Gastroesophageal sphincter (tissue), 4 donors: ENCODE results near the gene F2RL3. TPM values are rescaled to one million over a fixed set of nuclear protein-coding genes. Genes with fewer than 3 reads are reported as not detected.
A peak's percentile ranks its signal among the peaks of the same experiment; 100 is the strongest.

Experiments used
- ATAC-seq: fragments of 150-250 bp; one replicate; pipeline ENCODE4 v1.9.1; 2016; ENCODE audit warnings: mild to moderate bottlenecking, moderate library complexity
- H3K27ac ChIP-seq, 4 donors: fragments of 200-600 bp; sonication (generic) in 3 of 4; 1 replicate in 3 of 4; 2 replicates in 1 of 4; pipeline ENCODE4 v1.5.1; 2016 to 2019
- H3K27me3 ChIP-seq: fragments of 200-600 bp; sonication (generic); one replicate; pipeline ENCODE4 v1.5.1; 2019
- H3K36me3 ChIP-seq, 2 donors: fragments of 200-600 bp; sonication (generic); one replicate each; pipeline ENCODE4 v1.5.1; 2019; ENCODE audit warnings: control low read depth in 1 of 2
- H3K4me1 ChIP-seq, 3 donors: fragments of 200-600 bp; sonication (generic); 1 replicate in 2 of 3; 2 replicates in 1 of 3; pipeline ENCODE4 v1.5.1; 2016 to 2019; ENCODE audit warnings: control low read depth in 2 of 3
- H3K4me3 ChIP-seq, 2 donors: fragments of 200-600 bp; sonication (generic); one replicate each; pipeline ENCODE4 v1.5.1; 2019; ENCODE audit warnings: mild to moderate bottlenecking in 1 of 2, moderate library complexity in 1 of 2
- H3K9me3 ChIP-seq, 3 donors: fragments of 200-600 bp; sonication (generic); one replicate each; pipeline ENCODE4 v1.5.1; 2017 to 2019; ENCODE audit warnings: control low read depth in 2 of 3
- CTCF ChIP-seq, 4 experiments: fragments of 200-600 bp in 2 of 4; fragments of 450-650 bp in 2 of 4; sonication (generic) in 1 of 4; IDR thresholded peaks; one replicate each; pipeline ENCODE4 v1.5.1; 2017 to 2019; ENCODE audit warnings: antibody characterized with exemption in 4 of 4, mild to moderate bottlenecking in 2 of 4, moderate library complexity in 2 of 4
- EP300 ChIP-seq: sonication (generic); formaldehyde crosslinking; IDR thresholded peaks from one replicate; pipeline ENCODE4 v1.6.1; 2017; ENCODE audit warnings: antibody characterized with exemption, mild to moderate bottlenecking
- POLR2A ChIP-seq, 2 donors: fragments of 450-650 bp; IDR thresholded peaks; one replicate each; pipeline ENCODE4 v1.6.1; 2017; ENCODE audit warnings: antibody characterized with exemption in 2 of 2, mild to moderate bottlenecking in 2 of 2, moderate library complexity in 1 of 2
- POLR2AphosphoS5 ChIP-seq: sonication (generic); formaldehyde crosslinking; IDR thresholded peaks from one replicate; pipeline ENCODE4 v1.6.1; 2017; ENCODE audit warnings: antibody characterized with exemption
- WGBS, 2 donors: methylation state at CpG; one replicate each; pipeline ENCODE4 v1.1.5; 2018; ENCODE audit warnings: low coverage in 1 of 2; 5-methylcytosine and 5-hydroxymethylcytosine counted together
- total RNA-seq, 4 donors: library from RNA; depleted of rRNA; stranded (reverse); fragments of >200 nt; gene quantifications; one replicate each; pipeline ENCODE4 v1.1.0, GENCODE V29; 2016

F2RL3 gene
- total RNA-seq, 4 donors from 2014 or later: 2.3 to 5.1 (median 2.7) TPM

GRCh38 chr19:16885166-16885565 lies 3.6 kb upstream of the F2RL3 start:
- Histone ChIP-seq H3K27me3 (peaks cover 41% of the 10 kb centered on the region), H3K4me1 (peaks cover 0 to 16% (median 0%) of the 10 kb centered on the region in 3 donors), H3K4me3 (no peak overlapping the region), H3K27ac (peak overlapping the region in 1 of 4 donors; percentile 71), H3K36me3 (peaks cover 0 to 9% of the 10 kb centered on the region in 2 donors), H3K9me3 (peaks cover 0 to 24% (median 0%) of the 10 kb centered on the region in 3 donors)
- no peak for TF ChIP-seq POLR2AphosphoS5
- no peak for TF ChIP-seq POLR2A (IDR thresholded peaks at IDR 0.05)
- TF ChIP-seq CTCF (IDR thresholded peaks at IDR 0.05): no peak
- TF ChIP-seq EP300: no peak
- WGBS, 2 donors: 21% methylated on average over 3 of the region's 5 CpGs; no CpG with 5 or more reads in 1 of the 2 donors
- no peak for ATAC-seq

GRCh38 chr19:16886305-16886880 lies 2.4 kb upstream of the F2RL3 start:
- TF ChIP-seq POLR2A (IDR thresholded peaks at IDR 0.05) (no peak), POLR2AphosphoS5 (peak; percentile 56)
- no peaks in the 10 kb centered on the region for H3K36me3 ChIP-seq
- H3K4me1 ChIP-seq: peaks cover 0 to 16% (median 0%) of the 10 kb centered on the region in 3 donors
- H3K27ac ChIP-seq: peak overlapping the region in 2 of 4 donors; percentile 60 to 71
- WGBS, 2 donors: 67 to 73% methylated on average over 3 to 18 of the region's 20 CpGs
- peaks cover 0 to 19% (median 0%) of the 10 kb centered on the region in 3 donors for H3K9me3 ChIP-seq
- ATAC-seq: peak; percentile 72
- no peak overlapping the region for H3K4me3 ChIP-seq
- peaks cover 41% of the 10 kb centered on the region for H3K27me3 ChIP-seq

GRCh38 chr19:16887353-16888265 lies 1.2 kb upstream of the F2RL3 start:
- no peak for ATAC-seq
- H3K9me3 ChIP-seq: peaks cover 0 to 6% (median 0%) of the 10 kb centered on the region in 3 donors
- H3K27ac ChIP-seq: peak overlapping the region in 3 of 4 donors; percentile 25 to 69 (median 51)
- no peak overlapping the region for H3K4me3 ChIP-seq
- WGBS, 2 donors: 75 to 88% methylated on average over 3 to 5 of the region's 17 CpGs
- H3K4me1 ChIP-seq: peaks cover 0 to 16% (median 0%) of the 10 kb centered on the region in 3 donors
- TF ChIP-seq EP300: no peak
- no peak for TF ChIP-seq POLR2A (IDR thresholded peaks at IDR 0.05)
- TF ChIP-seq POLR2AphosphoS5: no peak
- no peak for TF ChIP-seq CTCF (IDR thresholded peaks at IDR 0.05)
- H3K36me3 ChIP-seq: no peaks in the 10 kb centered on the region
- H3K27me3 ChIP-seq: peaks cover 41% of the 10 kb centered on the region

GRCh38 chr19:16889366-16889882 lies 625 bp downstream of the F2RL3 start:
- Histone ChIP-seq H3K4me3 (peak overlapping the region in 1 of 2 donors; percentile 38), H3K4me1 (peaks cover 0 to 21% (median 0%) of the 10 kb centered on the region in 3 donors), H3K36me3 (no peaks in the 10 kb centered on the region), H3K27me3 (peaks cover 41% of the 10 kb centered on the region), H3K9me3 (no peaks in the 10 kb centered on the region), H3K27ac (peak overlapping the region in 2 of 4 donors; percentile 22 to 69)
- no CpG with 5 or more reads among the region's 22 CpGs for WGBS, 2 donors
- peak; percentile 22 for ATAC-seq
- TF ChIP-seq CTCF (IDR thresholded peaks at IDR 0.05) (no peak), POLR2A (IDR thresholded peaks at IDR 0.05) (no peak), POLR2AphosphoS5 (no peak), EP300 (no peak)

GRCh38 chr19:16889883-16890460 lies 1.2 kb downstream of the F2RL3 start:
- WGBS, 2 donors: 100% methylated on average over 9 of the region's 48 CpGs; no CpG with 5 or more reads in 1 of the 2 donors
- Histone ChIP-seq H3K4me1 (peaks cover 0 to 21% (median 0%) of the 10 kb centered on the region in 3 donors), H3K9me3 (no peaks in the 10 kb centered on the region), H3K36me3 (no peaks in the 10 kb centered on the region), H3K4me3 (peak overlapping the region in 1 of 2 donors; percentile 38), H3K27me3 (peaks cover 37% of the 10 kb centered on the region), H3K27ac (peak overlapping the region in 2 of 4 donors; percentile 22 to 69)
- no peak for ATAC-seq
- peak in 1 of 2 donors; percentile 3 for TF ChIP-seq POLR2A (IDR thresholded peaks at IDR 0.05)
- TF ChIP-seq CTCF (IDR thresholded peaks at IDR 0.05): no peak
